IMR-90 (cell line): ENCODE measurements around the gene SCN1B.

Experiments used
- CEBPB ChIP-seq: IDR thresholded peaks from 2 replicates; pipeline ENCODE4 v1.6.1; 2012; ENCODE audit warnings: low read depth, low read length, improper control_type of control experiment
- RAD21 ChIP-seq: IDR thresholded peaks from 2 replicates; pipeline ENCODE4 v1.6.1; 2012; ENCODE audit warnings: low read length, improper control_type of control experiment

DNA sequence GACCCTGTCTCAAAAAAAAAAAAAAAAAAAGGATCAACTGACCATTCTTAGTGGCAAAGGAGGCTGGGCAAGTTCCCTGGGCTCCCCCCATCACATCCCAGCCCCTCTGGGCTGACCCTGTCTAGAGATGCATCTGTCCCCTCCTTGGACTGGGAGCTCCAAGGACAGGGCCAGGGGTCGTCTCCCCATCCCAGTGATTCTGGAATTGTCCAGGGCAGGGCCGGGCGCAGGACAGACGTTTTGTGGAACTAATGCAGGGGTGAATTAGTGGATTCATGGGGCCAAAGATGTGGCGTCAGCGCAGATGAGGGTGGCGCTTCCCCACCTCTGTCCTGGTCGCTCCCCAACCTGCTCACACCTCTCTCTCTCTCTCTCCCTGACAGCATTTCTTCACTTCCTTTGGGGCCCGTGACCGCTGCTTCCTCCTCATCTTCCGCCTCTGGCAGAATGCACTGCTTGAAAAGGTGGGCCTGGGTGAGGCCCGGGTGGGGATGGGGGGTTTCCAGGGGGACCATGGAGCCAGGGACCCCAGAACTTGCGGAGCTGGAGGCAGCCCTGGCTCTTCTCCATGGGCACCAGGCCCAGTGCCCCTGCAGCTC is 19.1 kb upstream of the SCN1B start:
- TF ChIP-seq RAD21 = no peak
- no peak for TF ChIP-seq CEBPB
